HCT116 (cell line): ENCODE measurements around the gene WLS. TPM values are rescaled to one million over a fixed set of nuclear protein-coding genes. Genes with fewer than 3 reads are reported as not detected.

ENCODE experiments used
- ATAC-seq: fragments of 200-7000 bp; cut with Tn5 transposase; 2 replicates; pipeline ENCODE4 v1.9.1; 2020; ENCODE audit warnings: mild to moderate bottlenecking, moderate library complexity
- BruUV-seq: library from RNA; stranded (reverse); fragments of 400-500 nt; replicated peaks from 2 replicates; lab custom pipeline; 2021; lab: Mats Ljungman, UMichigan
- CTCF ChIA-PET: fragments of 300-600 bp; sonication (Branson Sonifier 250); formaldehyde crosslinking; loops from one replicate; lab custom pipeline; 2021; ENCODE audit warnings: antibody characterized with exemption; lab: Charles Lee
- POLR2A ChIA-PET: fragments of 300-600, 350-600 bp; sonication (Branson Sonifier 250); formaldehyde crosslinking; loops from one replicate; lab custom pipeline; 2021; ENCODE audit warnings: antibody characterized with exemption; lab: Charles Lee
- RAD21 ChIA-PET, 2 experiments: fragments of 300-600 bp; sonication (Branson Sonifier 250); formaldehyde crosslinking; loops; one replicate each; lab custom pipeline; 2023; ENCODE audit warnings: low total read pairs in 2 of 2; ENCODE audit not compliant: uncharacterized antibody in 2 of 2, unreplicated experiment in 2 of 2, low non-redundant PET in 1 of 2; lab: Charles Lee
- DNase-seq: peaks from one replicate; pipeline ENCODE4 v3.0.0-alpha.2; 2010; ENCODE audit warnings: low read depth, low spot score
- H2AFZ ChIP-seq: fragments of 200-600 bp; shearing (Covaris generic), sonication (generic); 2 replicates; pipeline ENCODE4 v1.6.1; 2017; ENCODE audit warnings: low read depth, mixed run types, mixed read lengths, antibody characterized with exemption, low read length; ENCODE audit not compliant: poor library complexity, severe bottlenecking
- H3K27ac ChIP-seq: 2 replicates; pipeline ENCODE4 v1.5.1; 2012; ENCODE audit warnings: low read depth, low read length
- H3K27me3 ChIP-seq: fragments of 200-600 bp; sonication (generic); 2 replicates; pipeline ENCODE4 v1.6.1; 2016; ENCODE audit warnings: mixed run types, low read length, mixed read lengths; ENCODE audit not compliant: insufficient read depth
- H3K36me3 ChIP-seq, 2 experiments: fragments of 200-500 bp in 1 of 2; fragments of 200-600 bp in 1 of 2; sonication (Bioruptor generic) in 1 of 2; sonication (generic) in 1 of 2; 2 replicates each; pipeline versions ENCODE4 v1.5.1 to v1.6.1; 2014 to 2016; ENCODE audit warnings: low read length in 2 of 2, inconsistent platforms in 1 of 2, mixed read lengths in 1 of 2, mixed run types in 1 of 2; ENCODE audit not compliant: insufficient read depth in 2 of 2, control insufficient read depth in 1 of 2
- H3K4me1 ChIP-seq, 2 experiments: fragments of 200-600 bp in 1 of 2; sonication (generic) in 1 of 2; 2 replicates each; pipeline versions ENCODE4 v1.5.1 to v1.6.1; 2012 to 2017; ENCODE audit warnings: low read length in 2 of 2, inconsistent platforms in 1 of 2, mild to moderate bottlenecking in 1 of 2, mixed read lengths in 1 of 2, mixed run types in 1 of 2, moderate library complexity in 1 of 2; ENCODE audit not compliant: insufficient read depth in 2 of 2, control insufficient read depth in 1 of 2
- H3K4me2 ChIP-seq: fragments of 200-600 bp; sonication (generic); 2 replicates; pipeline ENCODE4 v1.6.1; 2017; ENCODE audit warnings: mixed run types, low read length, mixed read lengths
- H3K4me3 ChIP-seq, 2 experiments: fragments of 200-600 bp in 1 of 2; sonication (generic) in 1 of 2; replicated peaks in 1 of 2; 2 replicates each; pipeline ENCODE4 v1.5.1; 2011 to 2016; ENCODE audit warnings: low read length in 2 of 2, control low read depth in 1 of 2, low read depth in 1 of 2, mild to moderate bottlenecking in 1 of 2, mixed read lengths in 1 of 2, mixed run types in 1 of 2
- H3K79me2 ChIP-seq: fragments of 200-600 bp; sonication (generic); 2 replicates; pipeline ENCODE4 v1.6.1; 2017; ENCODE audit warnings: mild to moderate bottlenecking, mixed run types, low read length, moderate library complexity, mixed read lengths; ENCODE audit not compliant: insufficient read depth
- H3K9ac ChIP-seq: fragments of 200-600 bp; sonication (generic); 2 replicates; pipeline ENCODE4 v1.6.1; 2016; ENCODE audit warnings: low read length, mixed read lengths
- H3K9me2 ChIP-seq: fragments of 200-600 bp; sonication (generic), shearing (Covaris generic); 2 replicates; pipeline ENCODE4 v1.6.1; 2017; ENCODE audit warnings: mixed run types, mild to moderate bottlenecking, moderate library complexity; ENCODE audit not compliant: insufficient read depth
- H3K9me3 ChIP-seq, 2 experiments: fragments of 200-500 bp in 1 of 2; fragments of 200-600 bp in 1 of 2; sonication (Bioruptor generic) in 1 of 2; sonication (generic) in 1 of 2; 2 replicates each; pipeline ENCODE4 v1.6.1; 2014 to 2017; ENCODE audit warnings: low read length in 2 of 2, mixed read lengths in 2 of 2, inconsistent platforms in 1 of 2, low read depth in 1 of 2, mild to moderate bottlenecking in 1 of 2, mixed run types in 1 of 2, moderate library complexity in 1 of 2; ENCODE audit not compliant: control insufficient read depth in 1 of 2, insufficient read depth in 1 of 2
- H4K20me1 ChIP-seq: fragments of 200-600 bp; sonication (generic), shearing (Covaris generic); 2 replicates; pipeline ENCODE4 v1.6.1; 2017; ENCODE audit warnings: mixed run types, mild to moderate bottlenecking, moderate library complexity; ENCODE audit not compliant: insufficient read depth
- CBX3 ChIP-seq: IDR thresholded peaks from 2 replicates; pipeline ENCODE4 v1.6.1; 2012; ENCODE audit warnings: low read depth
- CEBPB ChIP-seq: IDR thresholded peaks from 2 replicates; pipeline ENCODE4 v1.6.1; 2012; ENCODE audit warnings: low read depth
- EGR1 ChIP-seq: IDR thresholded peaks from 2 replicates; pipeline ENCODE4 v1.6.1; 2012; ENCODE audit warnings: low read depth
- EZH2 ChIP-seq: fragments of 200-600 bp; sonication (generic); IDR thresholded peaks from 2 replicates; pipeline ENCODE4 v1.6.1; 2017; ENCODE audit warnings: antibody characterized with exemption, mixed run types
- JUND ChIP-seq: IDR thresholded peaks from 2 replicates; pipeline ENCODE4 v1.6.1; 2012
- POLR2A ChIP-seq: IDR thresholded peaks from 2 replicates; pipeline ENCODE4 v1.7.0; 2011; ENCODE audit warnings: borderline replicate concordance; ENCODE audit not compliant: insufficient read depth, insufficient read length; ENCODE audit errors: extremely low read depth
- POLR2AphosphoS5 ChIP-seq: IDR thresholded peaks from 2 replicates; pipeline ENCODE4 v1.6.1; 2011; ENCODE audit warnings: mild to moderate bottlenecking, low read depth, low read length, moderate library complexity
- RAD21 ChIP-seq: IDR thresholded peaks from 2 replicates; pipeline ENCODE4 v1.6.1; 2012; ENCODE audit warnings: low read depth, mild to moderate bottlenecking
- SIN3A ChIP-seq: IDR thresholded peaks from 2 replicates; pipeline ENCODE4 v1.6.1; 2012; ENCODE audit warnings: low read depth
- SP1 ChIP-seq: IDR thresholded peaks from 2 replicates; pipeline ENCODE4 v1.6.1; 2012; ENCODE audit warnings: low read depth
- SRF ChIP-seq: IDR thresholded peaks from 2 replicates; pipeline ENCODE4 v1.6.1; 2012; ENCODE audit warnings: low read depth
- TCF7L2 ChIP-seq: IDR thresholded peaks from 2 replicates; pipeline ENCODE4 v1.7.0; 2011; ENCODE audit warnings: borderline replicate concordance, inconsistent platforms; ENCODE audit not compliant: insufficient read depth, insufficient read length; ENCODE audit errors: extremely low read depth
- ZFX ChIP-seq: fragments of 450-650 bp; IDR thresholded peaks from 2 replicates; pipeline ENCODE4 v1.6.1; 2017
- ZNF274 ChIP-seq: fragments of 200-500 bp; sonication (Bioruptor generic); IDR thresholded peaks from 2 replicates; pipeline ENCODE4 v1.6.1; 2014; ENCODE audit warnings: mild to moderate bottlenecking, low read depth, low read length, inconsistent platforms
- intact Hi-C: fragments of 100-400 bp; cut with micrococcal nuclease; formaldehyde crosslinking; loops from 2 replicates; pipeline ENCODE4 v1.10.0; 2022
- total RNA-seq: library from RNA; stranded (reverse); gene quantifications from one replicate; pipeline ENCODE4 v1.2.1, GENCODE V29; 2021; ENCODE audit not compliant: unreplicated experiment
- TF ChIP-seq, protein P1 (sequence below): IDR thresholded peaks from 2 replicates; pipeline ENCODE4 v1.6.1; 2011; ENCODE audit warnings: mild to moderate bottlenecking, low read length, moderate library complexity; ENCODE audit not compliant: insufficient replicate concordance; ENCODE audit errors: extremely low read depth

WLS gene
- total RNA-seq, 1 experiment from 2014 or later, result 38.0 TPM

GRCh38 chr1:68225781-68226180, 6.5 kb downstream of the WLS start:
- POLR2A ChIA-PET, result no interaction called here
- BruUV-seq, result no TSS peak
- CTCF ChIA-PET, result no interaction called here
- Histone ChIP-seq H3K27me3 (no peaks in the 10 kb centered on the region), H3K9ac (no peak overlapping the region), H3K27ac (no peak overlapping the region), H4K20me1 (no peaks in the 10 kb centered on the region), H3K9me2 (no peaks in the 10 kb centered on the region), H3K36me3 (no peaks in the 10 kb centered on the region), H3K4me2 (no peak overlapping the region), H3K4me3 (no peak overlapping the region), H2AFZ (no peak overlapping the region), H3K9me3 (no peaks in the 10 kb centered on the region), H3K4me1 (peaks cover 0 to 3% of the 10 kb centered on the region in 2 experiments; a peak in 1 of 4 replicates), H3K79me2 (peaks cover 7% of the 10 kb centered on the region; the same call in 1 of the 2 replicates)
- no peak for ATAC-seq
- no peak for TF ChIP-seq POLR2A
- TF ChIP-seq EZH2, result no peak
- no peak for TF ChIP-seq JUND
- no peak for TF ChIP-seq CBX3
- TF ChIP-seq ZNF274, result no peak
- no peak for TF ChIP-seq RAD21
- no peak for TF ChIP-seq SP1
- TF ChIP-seq TCF7L2, result no peak
- TF ChIP-seq, protein P1, sequence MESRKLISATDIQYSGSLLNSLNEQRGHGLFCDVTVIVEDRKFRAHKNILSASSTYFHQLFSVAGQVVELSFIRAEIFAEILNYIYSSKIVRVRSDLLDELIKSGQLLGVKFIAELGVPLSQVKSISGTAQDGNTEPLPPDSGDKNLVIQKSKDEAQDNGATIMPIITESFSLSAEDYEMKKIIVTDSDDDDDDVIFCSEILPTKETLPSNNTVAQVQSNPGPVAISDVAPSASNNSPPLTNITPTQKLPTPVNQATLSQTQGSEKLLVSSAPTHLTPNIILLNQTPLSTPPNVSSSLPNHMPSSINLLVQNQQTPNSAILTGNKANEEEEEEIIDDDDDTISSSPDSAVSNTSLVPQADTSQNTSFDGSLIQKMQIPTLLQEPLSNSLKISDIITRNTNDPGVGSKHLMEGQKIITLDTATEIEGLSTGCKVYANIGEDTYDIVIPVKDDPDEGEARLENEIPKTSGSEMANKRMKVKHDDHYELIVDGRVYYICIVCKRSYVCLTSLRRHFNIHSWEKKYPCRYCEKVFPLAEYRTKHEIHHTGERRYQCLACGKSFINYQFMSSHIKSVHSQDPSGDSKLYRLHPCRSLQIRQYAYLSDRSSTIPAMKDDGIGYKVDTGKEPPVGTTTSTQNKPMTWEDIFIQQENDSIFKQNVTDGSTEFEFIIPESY, result no peak
- no peak for TF ChIP-seq SIN3A
- no peak for TF ChIP-seq SRF
- TF ChIP-seq ZFX, result no peak
- no peak for TF ChIP-seq EGR1
- no peak for TF ChIP-seq POLR2AphosphoS5
- no peak for TF ChIP-seq CEBPB
- RAD21 ChIA-PET, result no interaction called here
- DNase-seq, result no peak
- intact Hi-C loops, result no loop called here
